GM18909 (cell line): Measurements from ENCODE around the gene VAMP4.
A peak's percentile ranks its signal among the peaks of the same experiment; 100 is the strongest.

Source experiments
- ATAC-seq: cut with Tn5 transposase; IDR thresholded peaks from one replicate; pipeline ENCODE4 v1.9.1; 2021; ENCODE audit warnings: mild to moderate bottlenecking; ENCODE audit not compliant: unreplicated experiment, poor library complexity

VAMP4 gene

GRCh38 chr1:171654942-171655745, 86.7 kb downstream of the VAMP4 start:
- ATAC-seq = peak; percentile 66

- no peak for ATAC-seq
Measured at GRCh38 chr1:171654201-171654941, 87.5 kb downstream of the VAMP4 start.

- ATAC-seq = no peak
Measured at GRCh38 chr1:171653796-171654195, 88.1 kb downstream of the VAMP4 start.

- ATAC-seq = no peak
Measured at GRCh38 chr1:171652234-171652822, 89.5 kb downstream of the VAMP4 start, which contains the start of gene MYOC. Gene MYOC, minus strand, starts transcription at chr1:171652688. Its CDS starts 77 bp downstream, at chr1:171652611.
